Skin epidermis (tissue), 12 donors: ENCODE data around the gene SLC22A23.

Experiments
- H3K27ac ChIP-seq, 21 experiments: fragments of 200-600 bp; sonication (generic) in 11 of 21; one replicate each; pipeline ENCODE4 v1.5.0; 2020; ENCODE audit warnings: mild to moderate bottlenecking in 3 of 21, inconsistent platforms in 2 of 21, moderate library complexity in 2 of 21
- H3K4me3 ChIP-seq, 7 experiments: fragments of 200-600 bp; sonication (generic) in 2 of 7; one replicate each; pipeline ENCODE4 v1.5.0; 2020; ENCODE audit warnings: inconsistent platforms in 2 of 7, mild to moderate bottlenecking in 2 of 7, moderate library complexity in 1 of 7

Gene SLC22A23

DNA sequence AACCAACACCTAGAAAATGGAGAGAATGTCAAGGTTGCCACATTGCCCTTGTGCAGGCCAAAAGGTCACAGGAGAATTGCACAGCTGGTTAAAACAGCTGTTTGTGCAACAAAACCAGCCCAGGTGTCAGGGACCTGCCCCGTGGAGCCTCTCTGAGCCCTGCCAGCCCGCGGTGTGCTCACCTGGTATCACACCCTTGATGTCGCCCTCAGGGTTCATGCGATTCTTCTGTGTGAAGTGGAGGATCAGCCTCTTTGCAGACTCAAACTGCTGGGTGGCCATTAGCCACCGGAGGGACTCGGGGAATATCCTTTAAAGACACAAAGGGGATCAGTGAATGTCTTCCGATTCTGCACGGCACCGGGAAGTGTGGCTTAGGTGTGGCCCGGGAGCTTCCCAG is 158.9 kb downstream of the SLC22A23 start:
- Histone ChIP-seq H3K27ac (no peak overlapping the region), H3K4me3 (no peak overlapping the region)

DNA sequence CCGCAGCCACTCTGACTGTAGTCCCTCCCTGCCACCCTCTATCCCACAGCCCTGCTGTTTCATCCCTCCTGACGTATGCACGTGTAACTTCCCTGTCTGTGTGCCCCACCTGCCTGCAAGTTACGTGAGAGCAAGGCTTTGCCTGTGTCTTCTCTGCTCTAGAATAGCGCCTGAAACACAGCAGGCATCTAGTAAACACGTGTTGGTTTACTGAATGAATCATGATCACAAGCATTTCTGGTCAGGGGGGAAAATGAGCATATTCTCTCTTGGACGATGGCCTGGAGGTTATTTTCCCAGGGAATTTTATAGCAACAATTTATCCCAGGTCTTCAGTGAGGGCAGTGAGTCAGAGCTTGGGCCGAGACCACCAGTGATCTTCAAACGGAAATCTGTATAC is 159.8 kb downstream of the SLC22A23 start:
- Histone ChIP-seq H3K27ac (no peak overlapping the region), H3K4me3 (no peak overlapping the region)

DNA sequence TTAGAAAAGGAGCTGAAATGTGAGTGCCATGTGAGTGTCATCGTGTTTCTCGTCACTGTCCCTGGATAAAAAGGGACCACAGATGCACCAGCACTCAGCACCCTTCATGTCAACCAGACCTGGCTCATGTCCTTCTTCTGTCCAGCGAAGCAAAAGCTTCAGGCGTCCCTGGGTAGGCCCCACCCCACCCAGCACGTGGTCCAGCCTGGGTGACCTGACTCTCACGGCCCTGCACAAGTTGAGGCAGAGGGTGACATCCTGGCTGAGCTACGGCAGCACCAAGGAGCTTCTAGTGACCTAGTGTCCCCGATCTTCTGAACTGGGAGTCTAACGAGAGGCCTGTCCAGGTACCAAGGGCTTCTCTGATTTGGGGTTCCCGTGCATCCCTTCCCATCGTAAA is 160.3 kb downstream of the SLC22A23 start:
- Histone ChIP-seq H3K27ac (no peak overlapping the region), H3K4me3 (no peak overlapping the region)

- H3K4me3 ChIP-seq = no peak overlapping the region
- no peak overlapping the region for H3K27ac ChIP-seq
Measured at GRCh38 chr6:3296078-3296477, 160.8 kb downstream of the SLC22A23 start.

DNA sequence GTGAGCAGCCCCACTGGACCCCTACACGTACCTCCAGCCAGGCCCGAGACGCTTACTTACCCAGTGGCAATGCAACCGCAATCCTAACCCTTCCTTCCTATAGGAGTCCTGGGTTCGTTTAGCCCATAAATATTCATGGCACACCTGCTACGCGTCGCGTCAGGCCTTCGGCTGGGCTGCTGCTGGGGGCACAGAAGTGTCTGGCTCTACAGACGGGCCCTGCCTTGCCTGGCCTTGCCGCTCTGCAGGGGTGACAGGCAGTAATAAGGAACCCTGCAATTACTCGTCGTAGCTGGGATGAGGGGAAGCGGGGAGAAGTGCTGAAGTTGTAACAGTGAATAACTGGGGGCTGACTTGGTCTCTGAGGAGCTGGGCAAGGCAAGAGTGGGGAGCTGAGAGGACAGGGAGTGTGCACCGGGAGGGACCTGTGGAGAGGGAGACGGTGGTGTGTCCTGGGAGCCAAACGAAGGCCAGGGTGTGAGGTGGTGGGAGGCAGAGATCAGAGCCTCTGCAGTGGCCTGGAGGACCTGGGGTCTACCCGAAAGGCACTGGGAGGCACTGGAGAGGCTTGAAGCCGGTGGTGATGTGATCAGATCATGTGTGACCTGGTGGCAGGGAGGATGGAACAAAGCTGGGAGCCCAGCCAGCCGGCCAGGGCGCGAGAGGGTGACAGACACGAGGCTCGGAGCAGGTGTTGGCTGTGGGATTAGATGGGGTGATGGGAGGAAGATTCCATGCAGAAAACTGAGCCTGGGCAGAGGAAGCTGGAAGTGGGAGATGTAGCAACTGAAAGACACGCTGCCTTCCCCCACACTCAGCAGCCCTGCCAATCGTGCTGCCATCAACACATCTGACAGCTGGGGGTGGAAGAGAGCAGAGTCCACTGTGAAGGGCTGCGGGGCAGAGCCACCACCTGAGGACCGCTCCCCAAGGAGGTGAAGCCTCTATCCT is 161.7 kb downstream of the SLC22A23 start:
- Histone ChIP-seq H3K27ac (no peak overlapping the region), H3K4me3 (no peak overlapping the region)

GRCh38 chr6:3294396-3294795 is 162.5 kb downstream of the SLC22A23 start:
- H3K27ac ChIP-seq = no peak overlapping the region
- H3K4me3 ChIP-seq = no peak overlapping the region

GRCh38 chr6:3293271-3294155 is 163.3 kb downstream of the SLC22A23 start:
- no peak overlapping the region for H3K4me3 ChIP-seq
- H3K27ac ChIP-seq = no peak overlapping the region

GRCh38 chr6:3292431-3293197 is 164.2 kb downstream of the SLC22A23 start:
- H3K27ac ChIP-seq = no peak overlapping the region
- no peak overlapping the region for H3K4me3 ChIP-seq

GRCh38 chr6:3291987-3292386 is 164.9 kb downstream of the SLC22A23 start:
- Histone ChIP-seq H3K4me3 (no peak overlapping the region), H3K27ac (no peak overlapping the region)

- no peak overlapping the region for H3K4me3 ChIP-seq
- no peak overlapping the region for H3K27ac ChIP-seq
Measured at GRCh38 chr6:3291346-3291745, 165.5 kb downstream of the SLC22A23 start.

GRCh38 chr6:3290931-3291211 is 166.0 kb downstream of the SLC22A23 start:
- no peak overlapping the region for H3K27ac ChIP-seq
- no peak overlapping the region for H3K4me3 ChIP-seq

GRCh38 chr6:3290149-3290930 is 166.5 kb downstream of the SLC22A23 start:
- Histone ChIP-seq H3K27ac (no peak overlapping the region), H3K4me3 (no peak overlapping the region)

GRCh38 chr6:3289664-3290055 is 167.2 kb downstream of the SLC22A23 start:
- no peak overlapping the region for H3K27ac ChIP-seq
- no peak overlapping the region for H3K4me3 ChIP-seq

GRCh38 chr6:3288711-3289663 is 167.9 kb downstream of the SLC22A23 start:
- Histone ChIP-seq H3K4me3 (no peak overlapping the region), H3K27ac (no peak overlapping the region)

DNA sequence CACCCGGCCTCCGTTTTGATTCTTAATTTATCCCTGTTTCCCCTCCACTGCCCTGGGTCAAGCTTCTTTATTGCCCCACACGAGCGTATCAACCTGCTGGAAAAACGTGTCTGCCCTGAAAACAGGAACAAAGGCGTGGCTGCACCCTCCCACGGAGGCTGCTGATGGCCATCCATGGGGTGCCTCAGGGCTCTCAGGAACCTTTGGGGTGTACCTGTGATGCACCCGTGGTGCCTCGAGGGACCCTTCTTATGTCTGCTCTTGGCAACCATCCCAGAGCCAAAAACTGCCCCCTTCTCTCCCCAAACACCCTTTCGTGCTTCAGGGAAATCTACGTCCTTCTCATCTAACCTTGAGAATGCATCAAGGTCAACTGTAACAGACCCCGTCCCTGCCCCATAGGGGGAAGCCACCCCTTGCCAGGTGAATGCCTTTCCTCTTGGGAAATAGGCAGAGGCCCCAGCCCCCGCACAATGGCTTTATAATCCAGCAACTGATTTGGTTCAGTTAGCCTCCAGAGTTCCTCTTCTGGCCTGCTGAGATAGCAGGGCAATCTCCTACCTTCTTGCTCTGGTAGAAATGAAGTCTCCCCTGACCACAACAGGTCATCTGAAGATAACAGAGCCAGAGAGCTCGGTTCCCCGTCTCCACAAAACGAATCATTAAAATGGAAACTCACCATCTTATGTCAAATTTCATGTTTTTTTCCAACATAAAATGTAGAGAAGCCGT is 168.7 kb downstream of the SLC22A23 start:
- no peak overlapping the region for H3K27ac ChIP-seq
- H3K4me3 ChIP-seq = no peak overlapping the region

DNA sequence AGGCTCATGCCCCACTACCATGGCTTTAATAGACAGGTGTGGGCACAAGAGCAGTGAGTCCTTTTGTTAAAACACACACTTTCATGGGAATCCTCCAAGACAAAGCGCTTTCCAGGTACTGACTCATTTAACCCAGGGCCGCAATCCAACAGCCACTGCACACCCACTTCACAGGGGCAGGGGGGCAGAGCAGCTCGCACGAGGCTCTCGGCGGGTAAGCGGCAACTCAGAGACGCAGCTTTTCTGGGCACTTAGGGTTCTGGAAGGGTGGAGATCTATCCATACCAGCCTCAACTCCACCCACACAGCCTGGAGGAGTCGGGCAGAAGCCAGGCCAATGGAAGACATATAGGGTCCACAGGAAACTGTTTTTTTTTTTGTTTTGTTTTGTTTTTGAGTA is 169.5 kb downstream of the SLC22A23 start:
- no peak overlapping the region for H3K4me3 ChIP-seq
- no peak overlapping the region for H3K27ac ChIP-seq

- Histone ChIP-seq H3K4me3 (no peak overlapping the region), H3K27ac (no peak overlapping the region)
Measured at GRCh38 chr6:3286641-3287171, 170.1 kb downstream of the SLC22A23 start.
